NCI-H510A (cell line): ENCODE results near the gene ACLY.

ENCODE experiments used
- DNase-seq: peaks from one replicate; lab custom pipeline; 2025; lab: John Stamatoyannopoulos, UW

The ACLY gene

DNA sequence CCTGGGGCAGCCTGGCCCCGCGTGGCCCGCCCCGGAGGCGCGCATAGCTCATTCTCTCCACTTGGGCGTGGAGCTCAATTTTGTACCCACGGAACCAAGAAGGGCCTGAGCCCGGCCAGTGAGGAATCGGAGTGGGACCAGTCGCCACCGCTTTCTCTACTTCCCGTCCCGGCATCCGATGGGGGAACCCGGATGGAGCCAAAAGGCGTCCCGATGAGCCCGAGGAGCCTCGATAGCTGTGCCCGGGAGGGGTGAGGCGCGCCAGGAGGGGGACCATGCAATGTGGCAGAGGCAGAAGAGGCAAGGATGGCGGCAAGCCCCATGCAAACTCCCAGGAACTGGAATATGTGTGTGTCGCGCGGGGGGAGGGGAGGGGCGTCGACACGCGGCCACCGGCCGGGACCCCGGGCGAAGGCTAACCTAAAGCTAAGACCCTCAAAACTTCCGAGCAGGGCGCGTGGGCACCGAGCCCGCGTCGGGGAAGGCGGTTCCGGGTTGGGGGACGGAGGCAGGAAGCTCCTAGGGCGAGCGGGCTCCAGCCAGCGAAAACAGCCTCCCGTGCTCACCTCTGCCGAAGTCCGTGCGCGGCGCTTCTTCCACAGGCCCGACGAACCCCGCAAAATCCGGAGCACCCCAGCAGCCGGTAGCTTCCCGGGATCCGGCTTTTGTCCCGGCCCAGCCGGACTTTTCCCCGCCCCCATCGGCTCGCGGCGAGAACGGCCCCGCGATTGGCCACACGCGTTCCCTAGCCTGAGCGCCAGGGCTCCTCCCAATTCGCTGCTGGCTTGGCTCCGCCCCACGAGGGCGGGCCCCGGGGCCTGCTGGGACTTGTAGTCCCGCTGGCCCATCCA lies at the start of gene ACLY:
ACLY (minus strand) TSS at position 638 of the 851 bp plus-strand sequence. CDS start 5,078 bp downstream, outside the sequence.
- DNase-seq, result peak; percentile 98

GRCh38 chr17:41967921-41968578 lies 49.3 kb upstream of the ACLY start:
- DNase-seq, result no peak

DNA sequence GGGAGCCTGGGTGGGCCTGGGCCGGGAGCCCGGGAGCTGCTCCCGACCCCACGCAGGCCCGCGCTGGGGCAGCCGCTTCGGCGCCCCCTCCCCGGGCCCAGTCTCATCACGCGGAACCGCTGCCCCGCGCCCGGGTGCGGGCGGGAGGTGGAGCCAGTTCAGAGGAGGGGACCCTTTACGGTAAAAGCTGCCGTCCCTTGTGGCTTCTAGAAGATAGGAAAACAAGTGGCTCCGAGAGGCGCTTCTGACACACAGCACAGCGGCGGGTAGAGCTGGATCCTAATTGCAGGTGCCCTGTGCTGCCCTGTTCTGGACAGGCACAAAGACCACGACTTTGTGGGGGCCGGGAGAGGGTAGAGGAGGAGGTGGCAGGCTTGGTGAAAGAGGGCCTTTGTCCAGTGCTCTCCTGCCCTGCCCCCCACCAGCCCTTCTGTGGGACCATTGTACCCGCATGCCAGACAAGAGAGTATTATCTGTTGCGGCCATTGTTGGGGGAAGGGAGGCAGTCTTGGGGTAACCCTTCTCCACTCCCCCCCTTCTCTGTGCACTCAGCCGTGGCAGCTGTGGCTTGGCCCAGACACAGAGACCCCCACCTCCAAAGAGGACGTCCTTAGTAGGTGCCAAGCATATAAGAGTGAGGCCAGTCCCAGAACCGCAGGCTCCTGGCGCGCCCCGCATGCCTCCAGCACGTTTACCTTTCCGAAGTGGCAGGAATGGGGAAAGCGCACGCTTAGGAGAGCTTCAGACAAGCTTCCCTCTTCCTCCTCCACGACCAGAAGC lies 48.6 kb upstream of the ACLY start:
- no peak for DNase-seq

- DNase-seq, result peak; percentile 87
These were observed 47.9 kb upstream of the ACLY start, which contains the start of gene CNP for GRCh38 chr17:41966463-41967140. TSS of gene CNP (plus strand) at chr17:41966795. CDS start at chr17:41966885, 90 bp downstream.

DNA sequence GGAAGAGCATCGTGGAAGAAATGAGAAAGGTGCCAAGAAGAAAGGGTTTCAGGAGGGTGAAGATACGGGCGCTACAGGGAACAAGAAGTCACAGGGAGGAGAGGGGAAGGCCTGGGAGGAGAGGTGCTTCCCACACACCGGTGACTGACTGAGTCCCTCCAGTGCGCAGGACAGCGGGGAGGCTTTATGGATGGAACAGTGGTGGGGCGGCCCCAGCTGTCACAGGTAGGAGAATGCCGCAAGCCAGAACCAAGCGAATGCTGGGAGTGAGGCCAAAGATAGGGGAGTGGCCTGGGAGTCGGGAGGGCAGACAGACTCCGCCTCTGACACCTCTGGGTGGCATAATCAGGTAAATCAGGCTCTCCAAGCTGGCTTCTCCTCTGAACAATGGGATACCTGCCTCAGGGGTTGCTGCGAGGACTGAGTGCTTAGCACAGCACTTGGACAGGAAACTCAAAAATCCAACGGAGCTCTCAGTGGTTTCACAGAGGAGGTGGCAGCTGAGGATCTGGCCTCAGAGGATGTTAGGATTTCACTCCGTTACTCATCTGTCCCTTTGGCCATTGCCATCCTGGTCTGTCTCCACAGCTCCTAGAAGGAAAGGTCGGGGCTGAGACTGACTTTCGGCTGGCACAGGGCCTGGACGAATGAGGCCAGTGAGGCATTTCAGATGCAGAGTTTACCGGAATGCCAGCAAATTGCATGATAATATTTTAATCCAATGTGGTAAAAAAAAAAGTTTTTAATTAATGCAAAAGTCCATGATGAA lies 47.1 kb upstream of the ACLY start:
- DNase-seq, result peak; percentile 93

DNA sequence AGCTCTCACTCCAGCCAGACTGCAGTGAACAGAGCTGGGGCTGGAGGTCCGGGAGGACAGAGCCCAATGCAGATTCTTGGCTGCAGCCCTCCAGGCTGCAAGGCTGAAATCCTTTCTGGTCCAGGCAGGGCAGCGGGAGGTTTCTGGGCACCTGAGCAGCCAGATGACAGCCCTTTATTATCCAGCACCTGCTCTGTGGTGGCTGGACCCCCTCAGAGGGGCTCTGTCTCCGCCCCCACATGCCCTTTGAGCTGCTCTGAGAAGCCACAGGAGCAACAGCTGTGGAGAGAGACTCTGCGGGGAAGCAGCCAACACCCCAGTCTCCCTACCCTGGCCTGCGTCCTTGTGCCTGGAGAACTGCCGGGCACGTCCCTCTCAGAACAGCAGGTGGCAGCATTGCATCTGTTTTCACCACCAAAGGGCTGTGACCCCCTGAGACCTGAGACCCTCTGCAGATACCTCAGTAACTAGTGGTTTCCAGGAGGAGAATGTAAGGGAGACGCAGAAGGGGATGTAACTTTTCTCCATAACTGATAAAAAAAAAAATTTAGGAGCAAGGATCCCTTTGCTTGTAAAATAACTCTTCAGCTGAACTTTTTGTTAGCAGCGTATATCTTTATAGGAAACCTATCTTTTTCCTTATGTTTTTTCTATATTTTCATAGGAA lies 44.1 kb upstream of the ACLY start:
- DNase-seq, result peak; percentile 17

- no peak for DNase-seq
These were observed 43.4 kb upstream of the ACLY start for GRCh38 chr17:41962111-41962510.

DNA sequence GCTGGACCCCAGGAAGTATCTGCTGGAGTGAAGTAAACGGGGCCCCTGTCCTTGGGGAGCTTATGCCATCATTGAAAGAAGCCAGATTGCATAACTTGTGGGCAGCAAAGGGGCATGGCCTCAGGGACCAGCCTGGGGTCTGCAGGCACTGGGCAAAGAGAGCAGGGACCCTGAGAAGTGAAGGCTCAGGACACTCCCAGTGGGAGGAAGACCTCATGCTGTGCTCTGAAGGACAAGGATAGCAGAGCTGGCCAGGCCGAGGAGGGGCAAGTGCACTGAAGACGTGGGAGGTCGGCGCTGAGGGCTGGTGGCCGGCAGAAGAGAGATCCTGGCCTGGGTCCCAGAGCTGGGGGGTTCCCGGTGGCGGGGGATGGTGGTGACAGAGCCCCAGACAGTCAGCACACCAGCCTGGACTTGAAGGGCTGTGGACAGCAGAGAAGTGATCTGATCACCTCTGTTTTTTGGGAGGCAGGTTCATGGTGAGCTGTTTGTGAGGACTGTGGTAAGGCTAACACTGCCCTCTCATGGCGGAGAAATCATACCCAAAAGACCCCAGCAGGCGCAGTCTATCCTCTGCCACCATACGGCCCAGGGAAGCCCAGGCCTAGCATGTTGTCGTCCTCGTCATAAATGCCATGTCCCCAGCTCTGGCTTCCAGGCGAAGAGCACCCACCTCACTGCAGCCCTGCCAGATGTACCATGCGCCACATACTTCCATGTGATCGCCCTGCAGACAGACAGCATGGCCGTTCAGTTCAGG lies 40.8 kb upstream of the ACLY start:
- no peak for DNase-seq

DNA sequence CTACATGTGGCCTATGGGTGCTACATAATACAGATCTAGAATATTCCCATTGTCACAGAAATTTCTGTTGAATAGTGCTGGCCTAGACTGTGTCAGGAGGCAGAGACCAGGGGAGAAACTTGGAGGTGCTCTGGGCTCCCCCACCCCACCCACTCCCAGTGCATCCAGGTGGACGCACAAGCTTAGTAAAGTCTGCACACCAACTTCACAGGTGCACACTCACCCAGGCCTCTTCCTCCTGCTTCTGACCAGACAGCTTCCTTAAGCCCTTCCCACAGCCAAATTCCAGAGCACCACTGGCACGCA lies 40.2 kb upstream of the ACLY start:
- no peak for DNase-seq

- DNase-seq, result no peak
These were observed 39.2 kb upstream of the ACLY start for GRCh38 chr17:41957869-41958439.

- DNase-seq, result no peak
These were observed 38.5 kb upstream of the ACLY start for GRCh38 chr17:41957031-41957868.

GRCh38 chr17:41956522-41956921 lies 37.8 kb upstream of the ACLY start:
- DNase-seq, result no peak

DNA sequence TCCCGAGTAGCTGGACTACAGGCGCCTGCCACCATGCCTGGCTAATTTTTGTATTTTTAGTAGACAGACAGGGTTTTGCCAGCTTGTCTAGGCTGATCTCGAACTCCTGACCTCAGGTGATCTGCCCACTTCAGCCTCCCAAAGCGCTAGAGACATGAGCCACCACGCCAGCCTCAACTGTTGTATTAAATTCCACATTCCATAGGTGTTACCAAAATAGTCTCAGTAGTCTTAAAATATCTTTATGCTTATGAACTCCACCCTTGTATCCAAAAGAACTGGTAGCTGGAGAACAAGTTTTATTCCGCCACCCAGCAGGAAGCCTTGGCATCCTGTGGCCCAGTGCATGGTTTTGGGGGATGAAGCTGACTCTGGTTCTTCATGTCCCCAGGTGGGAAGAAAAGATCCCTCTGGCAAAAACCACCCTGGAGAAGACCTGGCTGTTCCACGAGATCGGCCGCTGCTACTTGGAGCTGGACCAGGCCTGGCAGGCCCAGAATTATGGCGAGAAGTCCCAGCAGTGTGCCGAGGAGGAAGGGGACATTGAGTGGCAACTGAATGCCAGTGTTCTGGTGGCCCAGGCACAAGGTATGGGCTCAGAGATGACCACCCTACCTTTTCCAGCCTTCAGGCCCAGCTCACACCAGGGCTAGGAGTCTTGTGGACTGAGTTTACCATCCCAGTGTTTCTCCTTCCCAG lies 30.2 kb upstream of the ACLY start:
- no peak for DNase-seq

GRCh38 chr17:41944943-41945342 lies 26.2 kb upstream of the ACLY start:
- no peak for DNase-seq

DNA sequence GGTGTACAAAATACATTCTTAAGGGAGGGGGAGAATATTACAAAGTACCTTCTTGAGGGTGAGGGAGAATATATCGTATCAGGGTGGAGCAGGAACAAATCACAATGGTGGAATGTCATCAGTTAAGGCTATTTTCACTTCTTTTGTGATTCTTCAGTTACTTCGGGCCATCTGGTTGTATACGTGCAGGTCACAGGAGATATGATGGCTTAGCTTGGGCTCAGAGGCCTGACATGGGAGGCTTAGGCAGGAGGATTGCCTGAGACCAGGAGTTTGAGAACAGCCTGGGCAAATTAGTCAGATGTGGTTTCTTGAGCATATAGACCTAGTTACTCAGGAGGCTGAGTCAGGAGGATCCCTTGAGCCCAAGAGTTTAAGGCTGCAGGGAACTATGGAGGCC lies 24.7 kb upstream of the ACLY start:
- no peak for DNase-seq

GRCh38 chr17:41942626-41943373 lies 24.0 kb upstream of the ACLY start:
- no peak for DNase-seq

GRCh38 chr17:41941168-41941567 lies 22.4 kb upstream of the ACLY start:
- DNase-seq, result no peak
